OCI-LY1 (cell line): ENCODE data around the gene ST3GAL3.

Experiments
- EZH2 ChIP-seq: fragments of 200-600 bp; sonication (generic), shearing (Covaris generic); IDR thresholded peaks from 2 replicates; pipeline ENCODE4 v1.8.0; 2017; ENCODE audit warnings: borderline replicate concordance, mixed run types, mild to moderate bottlenecking, antibody characterized with exemption, low read length, moderate library complexity, mixed read lengths
- TF ChIP-seq, protein P1 (sequence below): fragments of 200-600 bp; sonication (generic), shearing (Covaris generic); IDR thresholded peaks from 2 replicates; pipeline ENCODE4 v1.5.1; 2017; ENCODE audit warnings: mild to moderate bottlenecking, antibody characterized with exemption, low read length, moderate library complexity, mixed read lengths

DNA sequence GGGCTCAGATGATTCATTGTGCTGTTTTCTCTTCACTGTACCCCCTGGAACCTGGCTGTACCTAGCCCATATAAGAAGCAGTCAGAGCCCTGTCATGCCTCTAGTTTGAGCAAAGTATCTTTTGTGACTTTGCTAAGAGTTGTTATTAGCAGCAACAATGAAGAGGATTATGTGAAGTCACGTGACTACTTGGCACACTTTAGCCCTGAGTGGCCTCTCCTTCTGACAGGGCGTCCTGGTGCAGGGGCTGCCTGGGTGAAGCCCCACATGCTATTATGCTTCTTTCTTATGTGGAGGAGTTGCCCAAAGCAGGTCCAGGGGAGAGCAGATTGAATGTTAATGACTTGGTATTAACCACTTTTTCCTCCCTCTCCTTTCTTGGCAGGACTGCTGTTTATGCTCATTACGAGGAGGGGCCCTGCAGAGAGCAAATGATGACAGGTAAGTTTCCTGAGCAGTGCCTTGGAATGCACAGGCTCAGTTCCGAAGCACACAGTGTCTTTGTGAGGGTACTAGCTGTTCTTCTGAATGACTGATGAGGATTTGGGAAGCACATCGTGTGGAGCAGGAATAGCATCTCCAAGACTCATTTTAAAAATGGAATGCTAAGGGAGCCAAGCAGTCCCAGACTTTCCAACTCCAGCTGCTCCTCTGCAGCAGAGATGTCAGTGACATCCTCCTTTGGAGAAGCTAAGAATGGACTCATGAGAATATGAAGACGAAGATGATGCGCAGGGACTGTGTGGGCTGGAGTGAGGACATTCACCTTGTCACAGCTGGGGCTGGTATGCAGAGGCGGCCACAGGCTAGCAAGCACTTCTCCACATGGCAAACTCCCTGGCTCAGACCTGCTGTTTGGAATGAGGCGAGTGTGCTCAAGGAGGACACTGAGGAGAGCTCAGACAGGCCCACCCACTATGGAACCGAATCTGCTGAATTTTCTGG lies 15.2 kb upstream of the ST3GAL3 start:
- TF ChIP-seq, protein P1, sequence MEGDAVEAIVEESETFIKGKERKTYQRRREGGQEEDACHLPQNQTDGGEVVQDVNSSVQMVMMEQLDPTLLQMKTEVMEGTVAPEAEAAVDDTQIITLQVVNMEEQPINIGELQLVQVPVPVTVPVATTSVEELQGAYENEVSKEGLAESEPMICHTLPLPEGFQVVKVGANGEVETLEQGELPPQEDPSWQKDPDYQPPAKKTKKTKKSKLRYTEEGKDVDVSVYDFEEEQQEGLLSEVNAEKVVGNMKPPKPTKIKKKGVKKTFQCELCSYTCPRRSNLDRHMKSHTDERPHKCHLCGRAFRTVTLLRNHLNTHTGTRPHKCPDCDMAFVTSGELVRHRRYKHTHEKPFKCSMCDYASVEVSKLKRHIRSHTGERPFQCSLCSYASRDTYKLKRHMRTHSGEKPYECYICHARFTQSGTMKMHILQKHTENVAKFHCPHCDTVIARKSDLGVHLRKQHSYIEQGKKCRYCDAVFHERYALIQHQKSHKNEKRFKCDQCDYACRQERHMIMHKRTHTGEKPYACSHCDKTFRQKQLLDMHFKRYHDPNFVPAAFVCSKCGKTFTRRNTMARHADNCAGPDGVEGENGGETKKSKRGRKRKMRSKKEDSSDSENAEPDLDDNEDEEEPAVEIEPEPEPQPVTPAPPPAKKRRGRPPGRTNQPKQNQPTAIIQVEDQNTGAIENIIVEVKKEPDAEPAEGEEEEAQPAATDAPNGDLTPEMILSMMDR: no peak
- TF ChIP-seq EZH2: no peak
